MM.1S (cell line): ENCODE measurements around the gene TLK1.

Source experiments
- DNase-seq: peaks from one replicate; pipeline ENCODE4 v3.0.0-alpha.2; 2015
- H2AFZ ChIP-seq: fragments of 300-600 bp; sonication (generic); 2 replicates; pipeline ENCODE4 v1.6.0; 2016; ENCODE audit warnings: antibody characterized with exemption, low read length
- H3F3A ChIP-seq: fragments of 300-600 bp; sonication (generic); 2 replicates; pipeline ENCODE4 v1.6.1; 2016; ENCODE audit warnings: mild to moderate bottlenecking, antibody characterized with exemption, low read length, moderate library complexity, mixed read lengths; ENCODE audit not compliant: insufficient read depth
- H3K27ac ChIP-seq: fragments of 300-600 bp; sonication (generic); 2 replicates; pipeline ENCODE4 v1.5.1; 2016; ENCODE audit warnings: mild to moderate bottlenecking, low read length
- H3K27me3 ChIP-seq: fragments of 300-600 bp; sonication (generic); replicated peaks from 2 replicates; pipeline ENCODE4 v1.6.0; 2016; ENCODE audit warnings: low read length; ENCODE audit not compliant: insufficient read depth
- H3K36me3 ChIP-seq: fragments of 300-600 bp; sonication (generic); replicated peaks from 2 replicates; pipeline ENCODE4 v1.6.1; 2016; ENCODE audit warnings: mild to moderate bottlenecking, low read length, mixed read lengths; ENCODE audit not compliant: insufficient read depth
- H3K4me1 ChIP-seq: fragments of 300-600 bp; sonication (generic); 2 replicates; pipeline ENCODE4 v1.6.1; 2016; ENCODE audit warnings: low read length, mixed read lengths
- H3K4me2 ChIP-seq: fragments of 300-600 bp; sonication (generic); 2 replicates; pipeline ENCODE4 v1.6.0; 2016; ENCODE audit warnings: low read depth, low read length
- H3K4me3 ChIP-seq: fragments of 300-600 bp; sonication (generic); 2 replicates; pipeline ENCODE4 v1.5.1; 2016; ENCODE audit warnings: low read length, mixed read lengths
- H3K79me2 ChIP-seq: fragments of 300-600 bp; sonication (generic); 2 replicates; pipeline ENCODE4 v1.6.1; 2016; ENCODE audit warnings: mixed run types, low read length, mixed read lengths
- H3K9ac ChIP-seq: fragments of 300-600 bp; sonication (generic); 2 replicates; pipeline ENCODE4 v1.6.1; 2016; ENCODE audit warnings: low read length, mixed read lengths
- H3K9me2 ChIP-seq: fragments of 300-600 bp; sonication (generic); replicated peaks from 2 replicates; pipeline ENCODE4 v1.6.1; 2016; ENCODE audit warnings: mild to moderate bottlenecking, low read length, mixed read lengths; ENCODE audit not compliant: insufficient read depth
- H3K9me3 ChIP-seq: fragments of 300-600 bp; sonication (generic); replicated peaks from 2 replicates; pipeline ENCODE4 v1.6.1; 2016; ENCODE audit warnings: mild to moderate bottlenecking, low read length, mixed read lengths; ENCODE audit not compliant: insufficient read depth
- H4K20me1 ChIP-seq: fragments of 300-600 bp; sonication (generic); 2 replicates; pipeline ENCODE4 v1.6.1; 2016; ENCODE audit warnings: mild to moderate bottlenecking, low read length, moderate library complexity, mixed read lengths; ENCODE audit not compliant: insufficient read depth
- CTCF ChIP-seq: fragments of 300-600 bp; sonication (generic); IDR thresholded peaks from 2 replicates; pipeline ENCODE4 v1.5.1; 2016; ENCODE audit warnings: antibody characterized with exemption, low read length, mixed read lengths
- EZH2 ChIP-seq: fragments of 300-600 bp; sonication (generic); optimal IDR thresholded peaks from 2 replicates; pipeline ENCODE3; 2017; ENCODE audit warnings: low read depth, mild to moderate bottlenecking, antibody characterized with exemption, low read length, mixed read lengths
- EZH2phosphoT487 ChIP-seq: fragments of 300-600 bp; sonication (generic); IDR thresholded peaks from 2 replicates; pipeline ENCODE4 v1.6.1; 2018; ENCODE audit warnings: antibody characterized with exemption, low read length

Gene TLK1

GRCh38 chr2:171016125-171016524 is 144.6 kb downstream of the TLK1 start:
- Histone ChIP-seq H3K79me2 (no peaks in the 10 kb centered on the region), H3K4me3 (no peak overlapping the region), H3K9ac (no peak overlapping the region), H3K4me1 (no peaks in the 10 kb centered on the region), H3K9me3 (no peaks in the 10 kb centered on the region), H2AFZ (no peak overlapping the region), H4K20me1 (no peaks in the 10 kb centered on the region), H3K27ac (no peak overlapping the region), H3K36me3 (no peaks in the 10 kb centered on the region), H3K27me3 (no peaks in the 10 kb centered on the region), H3F3A (no peaks in the 10 kb centered on the region), H3K9me2 (no peaks in the 10 kb centered on the region), H3K4me2 (no peak overlapping the region)
- DNase-seq = no peak
- TF ChIP-seq CTCF = no peak

- Histone ChIP-seq H4K20me1 (no peaks in the 10 kb centered on the region), H3K4me1 (no peaks in the 10 kb centered on the region), H3K9me2 (no peaks in the 10 kb centered on the region), H3F3A (no peaks in the 10 kb centered on the region), H3K27me3 (no peaks in the 10 kb centered on the region), H2AFZ (no peak overlapping the region), H3K79me2 (no peaks in the 10 kb centered on the region), H3K4me2 (no peak overlapping the region), H3K9ac (no peak overlapping the region), H3K36me3 (no peaks in the 10 kb centered on the region), H3K27ac (no peak overlapping the region), H3K4me3 (no peak overlapping the region), H3K9me3 (no peaks in the 10 kb centered on the region)
- DNase-seq = no peak
- TF ChIP-seq EZH2 (no peak), CTCF (no peak), EZH2phosphoT487 (no peak)
These were observed 146.8 kb downstream of the TLK1 start for GRCh38 chr2:171013851-171014250.

- H3K79me2 ChIP-seq = no peaks in the 10 kb centered on the region
- DNase-seq = no peak
- no peak overlapping the region for H3K9ac ChIP-seq
- no peaks in the 10 kb centered on the region for H3K4me1 ChIP-seq
- no peaks in the 10 kb centered on the region for H3K9me3 ChIP-seq
- H3K27me3 ChIP-seq = no peaks in the 10 kb centered on the region
- H3K36me3 ChIP-seq = no peaks in the 10 kb centered on the region; the same call in 1 of the 2 replicates
- H4K20me1 ChIP-seq = no peaks in the 10 kb centered on the region
- no peak overlapping the region for H3K4me2 ChIP-seq
- no peaks in the 10 kb centered on the region for H3F3A ChIP-seq
- no peak overlapping the region for H2AFZ ChIP-seq
- H3K9me2 ChIP-seq = no peaks in the 10 kb centered on the region
- no peak overlapping the region for H3K4me3 ChIP-seq
- TF ChIP-seq EZH2phosphoT487 (no peak), CTCF (no peak), EZH2 (no peak)
- no peak overlapping the region for H3K27ac ChIP-seq
These were observed 151.3 kb downstream of the TLK1 start for GRCh38 chr2:171009386-171009785.
